ENCODE results near the gene C22orf23. TPM values are rescaled to one million over a fixed set of nuclear protein-coding genes. Genes with fewer than 3 reads are reported as not detected.

The C22orf23 gene
- total RNA-seq, 4 donors from 2014 or later, result 0.31 to 0.40 TPM; not detected in 2

- TF ChIP-seq POLR2A (IDR thresholded peaks at IDR 0.05), result no peak
- TF ChIP-seq POLR2AphosphoS5 (IDR thresholded peaks at IDR 0.05), result no peak
- TF ChIP-seq CTCF (IDR thresholded peaks at IDR 0.05), result no peak
- TF ChIP-seq EP300 (IDR thresholded peaks at IDR 0.05), result no peak
- Histone ChIP-seq H3K4me3 (no peak overlapping the region), H3K27ac (peak overlapping the region in 3 of 4 donors; percentile 78 to 83 (median 78)), H3K4me1 (peaks cover 3 to 60% (median 9%) of the 10 kb centered on the region in 3 donors), H3K27me3 (no peaks in the 10 kb centered on the region), H3K9me3 (no peaks in the 10 kb centered on the region), H3K36me3 (peaks cover 0 to 78% of the 10 kb centered on the region in 2 donors)
- no peak for ATAC-seq
- 29 to 73% methylated on average over 1 of the region's 2 CpGs for WGBS, 2 donors (ENCODE audit: low coverage in 1 of 2)
Observed at GRCh38 chr22:37930952-37931440, 22.4 kb downstream of the C22orf23 start.

GRCh38 chr22:37930270-37930951 lies 23.0 kb downstream of the C22orf23 start:
- ATAC-seq, result peak; percentile 38
- Histone ChIP-seq H3K27me3 (no peaks in the 10 kb centered on the region), H3K27ac (peak overlapping the region in 3 of 4 donors; percentile 78 to 83 (median 78)), H3K4me1 (peaks cover 3 to 62% (median 9%) of the 10 kb centered on the region in 3 donors), H3K4me3 (no peak overlapping the region), H3K36me3 (peaks cover 0 to 79% of the 10 kb centered on the region in 2 donors), H3K9me3 (no peaks in the 10 kb centered on the region)
- TF ChIP-seq POLR2A (IDR thresholded peaks at IDR 0.05), result no peak
- peak in 3 of 4 experiments; percentile 49 to 65 (median 60) for TF ChIP-seq CTCF (IDR thresholded peaks at IDR 0.05)
- WGBS, 2 donors (ENCODE audit: low coverage in 1 of 2), result no CpG with 5 or more reads among the region's 11 CpGs

- no peak for ATAC-seq
- no peak for TF ChIP-seq POLR2A (IDR thresholded peaks at IDR 0.05)
- Histone ChIP-seq H3K36me3 (peaks cover 0 to 86% of the 10 kb centered on the region in 2 donors), H3K27me3 (no peaks in the 10 kb centered on the region), H3K27ac (peak overlapping the region in 3 of 4 donors; percentile 78 to 83 (median 78)), H3K4me1 (peaks cover 3 to 64% (median 9%) of the 10 kb centered on the region in 3 donors), H3K9me3 (no peaks in the 10 kb centered on the region), H3K4me3 (no peak overlapping the region)
- WGBS, 2 donors (ENCODE audit: low coverage in 1 of 2), result no CpG with 5 or more reads among the region's 5 CpGs
Observed at GRCh38 chr22:37929390-37929789, 24.0 kb downstream of the C22orf23 start.

GRCh38 chr22:37927637-37927936 lies 25.8 kb downstream of the C22orf23 start:
- ATAC-seq, result no peak
- Histone ChIP-seq H3K4me3 (no peak overlapping the region), H3K36me3 (peaks cover 0 to 99% of the 10 kb centered on the region in 2 donors), H3K27me3 (no peaks in the 10 kb centered on the region), H3K27ac (peak overlapping the region in 3 of 4 donors; percentile 14 to 78 (median 51)), H3K9me3 (no peaks in the 10 kb centered on the region), H3K4me1 (peaks cover 0 to 48% (median 4%) of the 10 kb centered on the region in 3 donors)
- TF ChIP-seq POLR2A (IDR thresholded peaks at IDR 0.05) (no peak), POLR2AphosphoS5 (IDR thresholded peaks at IDR 0.05) (no peak), EP300 (IDR thresholded peaks at IDR 0.05) (no peak), CTCF (IDR thresholded peaks at IDR 0.05) (no peak)
- WGBS, 2 donors (ENCODE audit: low coverage in 1 of 2), result 100% methylated on average over 1 of the region's 5 CpGs; no CpG with 5 or more reads in 1 of the 2 donors

GRCh38 chr22:37926771-37927636 lies 26.4 kb downstream of the C22orf23 start:
- ATAC-seq, result no peak
- 69 to 100% methylated on average over 1 to 7 of the region's 32 CpGs for WGBS, 2 donors (ENCODE audit: low coverage in 1 of 2)
- Histone ChIP-seq H3K36me3 (peaks cover 0 to 98% of the 10 kb centered on the region in 2 donors), H3K27ac (peak overlapping the region in 3 of 4 donors; percentile 51 to 78 (median 54)), H3K27me3 (no peaks in the 10 kb centered on the region), H3K4me3 (no peak overlapping the region), H3K4me1 (peaks cover 0 to 46% (median 4%) of the 10 kb centered on the region in 3 donors), H3K9me3 (no peaks in the 10 kb centered on the region)
- TF ChIP-seq CTCF (IDR thresholded peaks at IDR 0.05) (no peak), POLR2A (IDR thresholded peaks at IDR 0.05) (no peak)
